Neural progenitor cell (in vitro differentiated cells): Measurements from ENCODE around the gene SHC3. TPM values are rescaled to one million over a fixed set of nuclear protein-coding genes. Genes with fewer than 3 reads are reported as not detected.

Experiments
- DNase-seq: peaks from one replicate; pipeline ENCODE4 v3.0.0-alpha.2; 2016; ENCODE audit warnings: low spot score
- H2AFZ ChIP-seq: fragments of 200-600 bp; sonication (generic); replicated peaks from 2 replicates; pipeline ENCODE4 v1.6.1; 2016; ENCODE audit warnings: antibody characterized with exemption
- H3F3A ChIP-seq: fragments of 200-600 bp; sonication (generic); 2 replicates; pipeline ENCODE4 v1.6.1; 2016; ENCODE audit warnings: antibody characterized with exemption, low read depth
- H3K27ac ChIP-seq: fragments of 200-600 bp; sonication (generic); 2 replicates; pipeline ENCODE4 v1.5.1; 2016; ENCODE audit warnings: mild to moderate bottlenecking
- H3K27me3 ChIP-seq: fragments of 200-600 bp; sonication (generic); 2 replicates; pipeline ENCODE4 v1.6.1; 2016; ENCODE audit warnings: mild to moderate bottlenecking, moderate library complexity
- H3K36me3 ChIP-seq: fragments of 200-600 bp; sonication (generic); 2 replicates; pipeline ENCODE4 v1.5.1; 2016
- H3K4me1 ChIP-seq: fragments of 200-600 bp; sonication (generic); 2 replicates; pipeline ENCODE4 v1.6.1; 2016; ENCODE audit warnings: mixed run types
- H3K4me2 ChIP-seq: fragments of 200-600 bp; sonication (generic); 2 replicates; pipeline ENCODE4 v1.6.1; 2016
- H3K4me3 ChIP-seq: fragments of 200-600 bp; sonication (generic); 2 replicates; pipeline ENCODE4 v1.5.1; 2016
- H3K79me2 ChIP-seq: fragments of 200-600 bp; sonication (generic); 2 replicates; pipeline ENCODE4 v1.6.1; 2016; ENCODE audit warnings: low read depth
- H3K9ac ChIP-seq: fragments of 200-600 bp; sonication (generic); 2 replicates; pipeline ENCODE4 v1.6.1; 2016
- H3K9me3 ChIP-seq: fragments of 200-600 bp; sonication (generic); 2 replicates; pipeline ENCODE4 v1.5.1; 2016; ENCODE audit warnings: low read depth
- H4K20me1 ChIP-seq: fragments of 200-600 bp; sonication (generic); 2 replicates; pipeline ENCODE4 v1.6.1; 2016; ENCODE audit warnings: low read depth
- H3K27ac Mint-ChIP-seq: 3 replicates; pipeline ENCODE4 v1.8.0; 2021; ENCODE audit warnings: mixed read lengths
- H3K27me3 Mint-ChIP-seq: 2 replicates; pipeline ENCODE4 v1.8.0; 2022; ENCODE audit warnings: low read depth, mild to moderate bottlenecking, inconsistent platforms, moderate library complexity, mixed read lengths; ENCODE audit not compliant: insufficient read depth
- H3K36me3 Mint-ChIP-seq: 3 replicates; pipeline ENCODE4 v1.8.0; 2021; ENCODE audit warnings: mixed read lengths
- H3K4me1 Mint-ChIP-seq: 3 replicates; pipeline ENCODE4 v1.8.0; 2021; ENCODE audit warnings: mixed read lengths
- H3K4me3 Mint-ChIP-seq: 3 replicates; pipeline ENCODE4 v1.8.0; 2021; ENCODE audit warnings: mild to moderate bottlenecking, moderate library complexity, mixed read lengths
- H3K9me3 Mint-ChIP-seq: 3 replicates; pipeline ENCODE4 v1.8.0; 2020; ENCODE audit warnings: mixed read lengths
- EZH2 ChIP-seq: fragments of 200-600 bp; sonication (generic); IDR thresholded peaks from 2 replicates; pipeline ENCODE4 v1.6.1; 2017; ENCODE audit warnings: antibody characterized with exemption, mild to moderate bottlenecking, moderate library complexity
- EZH2phosphoT487 ChIP-seq: fragments of 200-600 bp; sonication (generic); IDR thresholded peaks from 2 replicates; pipeline ENCODE4 v1.6.1; 2017; ENCODE audit warnings: antibody characterized with exemption
- total RNA-seq: library from RNA; depleted of rRNA; stranded (reverse); fragments of >200 nt; gene quantifications from 2 replicates; pipeline ENCODE4 v1.2.3, GENCODE V29; 2015; ENCODE audit warnings: low replicate concordance
- TF ChIP-seq, protein P1 (sequence below): fragments of 200-600 bp; sonication (generic); IDR thresholded peaks from 2 replicates; pipeline ENCODE4 v1.5.1; 2017; ENCODE audit warnings: antibody characterized with exemption, mild to moderate bottlenecking

SHC3 gene
- total RNA-seq, 1 donor from 2014 or later, result 0.64 TPM

DNA sequence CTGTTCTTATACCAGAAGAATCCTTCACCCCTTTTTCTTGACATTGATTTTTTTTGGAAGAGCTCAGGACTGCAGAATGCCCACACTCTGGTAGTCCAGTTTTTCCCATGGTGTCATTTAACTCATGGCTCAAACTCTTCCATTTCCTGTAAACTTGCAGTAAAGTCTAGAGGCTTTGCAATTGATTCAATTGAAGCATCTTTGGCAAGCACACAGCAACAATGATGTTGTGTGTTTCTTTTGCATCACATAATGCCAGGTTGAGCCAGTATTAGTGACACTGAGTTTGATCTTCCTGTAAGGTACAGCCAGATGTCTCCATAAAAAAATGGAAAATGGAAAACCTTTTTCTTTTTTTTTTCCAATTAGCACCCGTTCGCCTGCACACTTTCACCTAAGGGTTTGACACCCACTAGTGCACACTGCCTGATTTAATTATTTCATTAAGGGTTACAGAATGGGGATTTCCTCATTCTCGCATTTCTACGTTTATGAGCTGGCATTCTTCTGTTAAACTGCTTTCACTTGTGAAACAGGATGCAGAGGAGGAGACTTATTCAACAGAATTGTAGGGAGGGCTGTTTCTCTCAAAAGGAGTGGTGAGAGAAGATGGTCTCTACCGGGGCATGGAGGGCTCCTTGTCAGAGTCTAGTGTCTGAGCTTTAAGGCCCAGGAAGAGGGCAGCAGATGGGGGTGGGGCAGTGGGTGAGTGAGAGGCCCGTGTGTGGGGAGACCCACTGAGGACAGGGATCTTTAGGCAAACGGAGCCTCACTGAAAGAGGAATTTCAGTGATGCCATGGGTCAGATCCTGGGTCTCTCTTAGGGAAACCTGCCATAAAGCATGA, 189.6 kb downstream of the SHC3 start:
- no peaks in the 10 kb centered on the region for H3K36me3 ChIP-seq
- H3K4me3 ChIP-seq, result no peak overlapping the region
- H3K36me3 Mint-ChIP-seq, result peaks cover 4% of the 10 kb centered on the region
- H3K4me1 Mint-ChIP-seq, result peaks cover 35% of the 10 kb centered on the region
- H3K27ac Mint-ChIP-seq, result peak overlapping the region; percentile 42
- H3K27me3 ChIP-seq, result no peaks in the 10 kb centered on the region
- H3K9me3 Mint-ChIP-seq, result peaks cover 3% of the 10 kb centered on the region
- H3F3A ChIP-seq, result peaks cover 16% of the 10 kb centered on the region
- no peak for TF ChIP-seq EZH2
- TF ChIP-seq EZH2phosphoT487, result no peak
- TF ChIP-seq, protein P1, sequence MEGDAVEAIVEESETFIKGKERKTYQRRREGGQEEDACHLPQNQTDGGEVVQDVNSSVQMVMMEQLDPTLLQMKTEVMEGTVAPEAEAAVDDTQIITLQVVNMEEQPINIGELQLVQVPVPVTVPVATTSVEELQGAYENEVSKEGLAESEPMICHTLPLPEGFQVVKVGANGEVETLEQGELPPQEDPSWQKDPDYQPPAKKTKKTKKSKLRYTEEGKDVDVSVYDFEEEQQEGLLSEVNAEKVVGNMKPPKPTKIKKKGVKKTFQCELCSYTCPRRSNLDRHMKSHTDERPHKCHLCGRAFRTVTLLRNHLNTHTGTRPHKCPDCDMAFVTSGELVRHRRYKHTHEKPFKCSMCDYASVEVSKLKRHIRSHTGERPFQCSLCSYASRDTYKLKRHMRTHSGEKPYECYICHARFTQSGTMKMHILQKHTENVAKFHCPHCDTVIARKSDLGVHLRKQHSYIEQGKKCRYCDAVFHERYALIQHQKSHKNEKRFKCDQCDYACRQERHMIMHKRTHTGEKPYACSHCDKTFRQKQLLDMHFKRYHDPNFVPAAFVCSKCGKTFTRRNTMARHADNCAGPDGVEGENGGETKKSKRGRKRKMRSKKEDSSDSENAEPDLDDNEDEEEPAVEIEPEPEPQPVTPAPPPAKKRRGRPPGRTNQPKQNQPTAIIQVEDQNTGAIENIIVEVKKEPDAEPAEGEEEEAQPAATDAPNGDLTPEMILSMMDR, result no peak
- H3K4me1 ChIP-seq, result peaks cover 32% of the 10 kb centered on the region
- no peak for DNase-seq
- peak overlapping the region; percentile 54 for H3K4me3 Mint-ChIP-seq
- H3K9ac ChIP-seq, result no peak overlapping the region
- peaks cover 26% of the 10 kb centered on the region for H3K79me2 ChIP-seq
- H3K4me2 ChIP-seq, result no peak overlapping the region
- H3K27me3 Mint-ChIP-seq, result no peaks in the 10 kb centered on the region
- no peaks in the 10 kb centered on the region for H3K9me3 ChIP-seq
- H3K27ac ChIP-seq, result no peak overlapping the region
- peaks cover 21% of the 10 kb centered on the region for H4K20me1 ChIP-seq
- H2AFZ ChIP-seq, result no peak overlapping the region

DNA sequence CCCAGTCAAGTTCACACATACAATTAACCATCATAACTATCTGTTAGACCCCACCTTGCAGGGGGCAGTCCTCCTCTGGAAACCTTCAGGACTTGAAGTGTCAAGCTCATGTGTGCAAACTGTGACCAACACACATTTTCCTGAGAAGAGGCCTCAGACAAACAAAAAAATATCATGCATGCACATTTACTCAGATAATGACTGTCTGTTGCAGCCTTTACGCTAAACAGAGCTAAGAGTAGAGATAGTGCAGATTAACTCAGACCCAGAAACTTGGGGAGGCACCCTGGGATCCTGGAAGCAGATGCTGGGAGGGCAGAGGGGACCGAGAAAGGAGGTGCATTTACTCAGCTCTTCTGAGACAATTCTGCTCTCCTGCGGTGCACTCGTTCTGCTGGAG, 191.0 kb downstream of the SHC3 start:
- peaks cover 9% of the 10 kb centered on the region for H4K20me1 ChIP-seq
- H3K27ac ChIP-seq, result no peak overlapping the region
- no peaks in the 10 kb centered on the region for H3K27me3 Mint-ChIP-seq
- H3K4me1 Mint-ChIP-seq, result peaks cover 24% of the 10 kb centered on the region
- no peak for DNase-seq
- no peak overlapping the region for H3K9ac ChIP-seq
- no peak overlapping the region for H3K4me3 ChIP-seq
- no peak overlapping the region for H2AFZ ChIP-seq
- no peaks in the 10 kb centered on the region for H3K36me3 ChIP-seq
- H3F3A ChIP-seq, result peaks cover 16% of the 10 kb centered on the region
- no peak overlapping the region for H3K4me3 Mint-ChIP-seq
- peaks cover 13% of the 10 kb centered on the region for H3K79me2 ChIP-seq
- H3K27me3 ChIP-seq, result no peaks in the 10 kb centered on the region
- no peaks in the 10 kb centered on the region for H3K36me3 Mint-ChIP-seq
- H3K27ac Mint-ChIP-seq, result no peak overlapping the region
- no peaks in the 10 kb centered on the region for H3K9me3 ChIP-seq
- TF ChIP-seq EZH2phosphoT487, result no peak
- TF ChIP-seq, protein P1, result no peak
- no peak overlapping the region for H3K4me2 ChIP-seq
- peaks cover 3% of the 10 kb centered on the region for H3K9me3 Mint-ChIP-seq
- peaks cover 20% of the 10 kb centered on the region for H3K4me1 ChIP-seq

DNA sequence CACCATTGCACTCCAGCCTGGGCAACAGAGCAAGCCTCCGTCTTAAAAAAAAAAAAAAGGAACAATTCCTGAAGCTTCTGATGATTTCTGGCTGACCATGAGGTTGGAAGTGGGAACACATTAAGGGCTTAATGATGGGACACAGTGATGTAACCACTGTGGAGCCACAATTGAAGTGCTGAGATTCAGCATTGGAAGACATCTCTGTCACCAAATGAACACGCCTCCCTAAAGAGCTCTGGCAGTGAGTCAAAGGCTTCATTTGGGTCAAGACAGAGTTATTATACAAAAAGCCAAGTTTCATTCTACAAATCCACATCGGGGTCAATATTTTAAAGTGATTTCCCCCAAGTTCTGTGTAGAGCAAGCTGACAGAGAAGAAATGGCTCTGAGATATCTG, 191.8 kb downstream of the SHC3 start:
- Mint-ChIP-seq H3K36me3 (no peaks in the 10 kb centered on the region), H3K27ac (no peak overlapping the region), H3K9me3 (peaks cover 7% of the 10 kb centered on the region), H3K4me1 (peaks cover 21% of the 10 kb centered on the region), H3K27me3 (no peaks in the 10 kb centered on the region), H3K4me3 (no peak overlapping the region)
- Histone ChIP-seq H3K79me2 (peaks cover 4% of the 10 kb centered on the region), H3K27ac (no peak overlapping the region), H3K4me3 (no peak overlapping the region), H3K4me1 (peaks cover 20% of the 10 kb centered on the region), H3K4me2 (no peak overlapping the region), H3K27me3 (no peaks in the 10 kb centered on the region), H3K9ac (no peak overlapping the region), H3K9me3 (no peaks in the 10 kb centered on the region), H2AFZ (no peak overlapping the region), H3F3A (peaks cover 16% of the 10 kb centered on the region), H3K36me3 (no peaks in the 10 kb centered on the region), H4K20me1 (peaks cover under 1% of the 10 kb centered on the region)
- TF ChIP-seq, protein P1, result no peak
- TF ChIP-seq EZH2 (no peak), EZH2phosphoT487 (no peak)
- no peak for DNase-seq
